Heart right ventricle (tissue), 16 donors: ENCODE results near the gene PSME2. TPM values are rescaled to one million over a fixed set of nuclear protein-coding genes. Genes with fewer than 3 reads are reported as not detected.

Experiments
- ATAC-seq, 8 donors: fragments of 200-7000 bp; cut with Tn5 transposase; one replicate each; pipeline ENCODE4 v1.9.1; 2020; ENCODE audit warnings: mild to moderate bottlenecking in 8 of 8, moderate library complexity in 8 of 8, moderate number of reproducible peaks in 1 of 8
- DNase-seq, 2 donors: peaks; one replicate each; pipeline ENCODE4 v3.0.0-alpha.2; 2020
- H3K27ac ChIP-seq, 10 donors: fragments of 200-600 bp; sonication (generic) in 2 of 10; one replicate each; pipeline versions ENCODE4 v1.5.0 to v1.8.0; 2020 to 2022; ENCODE audit warnings: mild to moderate bottlenecking in 3 of 10
- H3K27me3 ChIP-seq, 7 donors: fragments of 200-600 bp; one replicate each; pipeline ENCODE4 v1.8.0; 2021 to 2022; ENCODE audit warnings: mild to moderate bottlenecking in 2 of 7
- H3K36me3 ChIP-seq, 9 donors: fragments of 200-600 bp; sonication (generic) in 1 of 9; one replicate each; pipeline versions ENCODE4 v1.5.0 to v1.8.0; 2020 to 2022; ENCODE audit warnings: mild to moderate bottlenecking in 2 of 9
- H3K4me1 ChIP-seq, 9 donors: fragments of 200-600 bp; sonication (generic) in 1 of 9; one replicate each; pipeline versions ENCODE4 v1.5.0 to v1.8.0; 2020 to 2022; ENCODE audit warnings: mild to moderate bottlenecking in 4 of 9
- H3K4me3 ChIP-seq, 10 donors: fragments of 200-600 bp; sonication (generic) in 2 of 10; one replicate each; pipeline versions ENCODE4 v1.5.0 to v1.8.0; 2020 to 2022; ENCODE audit warnings: mild to moderate bottlenecking in 7 of 10, moderate library complexity in 2 of 10
- H3K9me3 ChIP-seq, 11 donors: fragments of 200-600 bp in 10 of 11; sonication (generic) in 2 of 11; one replicate each; pipeline versions ENCODE4 v1.5.0 to v1.8.0; 2013 to 2022; ENCODE audit warnings: mild to moderate bottlenecking in 2 of 11, control low read depth in 1 of 11, moderate library complexity in 1 of 11
- WGBS, 2 donors: extraction: QIAGEN DNeasy Blood & Tissue Kit; methylation state at CpG; one replicate each; pipeline ENCODE4 v1.1.7; 2013; ENCODE audit warnings: inconsistent platforms in 1 of 2; 5-methylcytosine and 5-hydroxymethylcytosine counted together
- intact Hi-C, 10 donors: fragments of 100-400 bp; cut with DNase I; formaldehyde crosslinking; loops; one replicate each; pipeline versions ENCODE4 v1.11.1 to v1.14.2; 2022
- polyA plus RNA-seq, 2 donors: library from polyadenylated mRNA; stranded (reverse); fragments of 200-250 nt; gene quantifications; one replicate each; pipeline ENCODE4 v1.2.3, GENCODE V29; 2013
- total RNA-seq, 10 donors: library from RNA; stranded (reverse); fragmentation: NEBNext Ultra II Directional in 3 of 10; extraction: Animal tissue kit (Norgen Biotek cat#: 25700) in 3 of 10; gene quantifications; one replicate each; pipeline versions ENCODE4 v1.2.1 to v1.2.4, GENCODE V29; 2021 to 2023
- TF ChIP-seq, protein P1 (sequence below), 9 donors: fragments of 200-600 bp; sonication (generic) in 2 of 9; IDR thresholded peaks; one replicate each; pipeline versions ENCODE4 v1.5.0 to v1.8.0; 2021 to 2022; ENCODE audit warnings: antibody characterized with exemption in 9 of 9, mild to moderate bottlenecking in 5 of 9, moderate library complexity in 1 of 9
- donor health status: Arrhythmogenic right ventricular cardiomyopathy.
- donor health status: ischemic (EF 13 %, LVEDD 7.1; RV severe dilation, severe dysfunction).
- donor health status: healthy with polysubstance abuse.
- donor health status: DM: no; HTN: yes; CAD: no.
- donor health status: DM: no; HTN: no; CAD: no.
- donor health status: ischemic (EF 25% LVEDD 6.9; RV normal size, moderate dysfunction).
- donor health status: ischemic (EF 25% LVEDD 5.7; RV mildly dilated, moderate dysfunction).
- donor health status: healthy.
- donor health status: DM: yes; HTN: yes; CAD: no.
- donor health status: Ischemic cardiomyopathy.
- donor health status: ischemic (EF 35%, LVEDD 5.7; RV mildly dilated, moderate dysfunction).
- donor health status: nonischemic (EF 11% LVEDD 7.7; RV severe dilation, severe dysfunction).
- donor health status: DM: yes; HTN: yes; CAD: no.
- donor health status: PGD.
- donor health status: ischemic (EF 29% LVEDD 5.4; RV normal size, mild dysfunction).
- donor health status: nonischemic (EF 23%, LVEDD 6.1; RV moderate dilation, normal function).

The PSME2 gene
- total and polyA plus RNA-seq, 12 donors, result 62.6 to 347 (median 85.5) TPM

GRCh38 chr14:24145219-24145618 is 1.2 kb downstream of the PSME2 start:
- intact Hi-C loops, result loop anchor here in 3 of 10 donors (5.0 to 10.0 kb wide), 2 partner anchors 33 to 840 kb away; partner anchors contain the start of genes DCAF11 (in 2 of the 3), NRL (in 2 of the 3), BCL2L2 (in 1 of the 3) and PPP1R3E (in 1 of the 3)
- Histone ChIP-seq H3K27ac (peak overlapping the region in 8 of 10 donors; percentile 89 to 95 (median 94)), H3K9me3 (no peaks in the 10 kb centered on the region), H3K27me3 (no peaks in the 10 kb centered on the region), H3K4me1 (peaks cover 18 to 65% (median 37%) of the 10 kb centered on the region in 9 donors), H3K4me3 (peak overlapping the region in 5 of 10 donors; percentile 75 to 96 (median 92)), H3K36me3 (peaks cover 0 to 48% (median 16%) of the 10 kb centered on the region in 9 donors)
- TF ChIP-seq, protein P1, sequence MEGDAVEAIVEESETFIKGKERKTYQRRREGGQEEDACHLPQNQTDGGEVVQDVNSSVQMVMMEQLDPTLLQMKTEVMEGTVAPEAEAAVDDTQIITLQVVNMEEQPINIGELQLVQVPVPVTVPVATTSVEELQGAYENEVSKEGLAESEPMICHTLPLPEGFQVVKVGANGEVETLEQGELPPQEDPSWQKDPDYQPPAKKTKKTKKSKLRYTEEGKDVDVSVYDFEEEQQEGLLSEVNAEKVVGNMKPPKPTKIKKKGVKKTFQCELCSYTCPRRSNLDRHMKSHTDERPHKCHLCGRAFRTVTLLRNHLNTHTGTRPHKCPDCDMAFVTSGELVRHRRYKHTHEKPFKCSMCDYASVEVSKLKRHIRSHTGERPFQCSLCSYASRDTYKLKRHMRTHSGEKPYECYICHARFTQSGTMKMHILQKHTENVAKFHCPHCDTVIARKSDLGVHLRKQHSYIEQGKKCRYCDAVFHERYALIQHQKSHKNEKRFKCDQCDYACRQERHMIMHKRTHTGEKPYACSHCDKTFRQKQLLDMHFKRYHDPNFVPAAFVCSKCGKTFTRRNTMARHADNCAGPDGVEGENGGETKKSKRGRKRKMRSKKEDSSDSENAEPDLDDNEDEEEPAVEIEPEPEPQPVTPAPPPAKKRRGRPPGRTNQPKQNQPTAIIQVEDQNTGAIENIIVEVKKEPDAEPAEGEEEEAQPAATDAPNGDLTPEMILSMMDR (IDR thresholded peaks at IDR 0.05), result no peak
- WGBS, 2 donors, result 91 to 96% methylated on average over 2 of the region's 2 CpGs
- ATAC-seq, result no peak
- DNase-seq, result no peak

GRCh38 chr14:24144451-24144850 is 2.0 kb downstream of the PSME2 start:
- H3K4me1 ChIP-seq, result peaks cover 20 to 67% (median 44%) of the 10 kb centered on the region in 9 donors
- 91% methylated on average over 1 of the region's 1 CpG for WGBS, 2 donors
- no peak overlapping the region for H3K4me3 ChIP-seq
- peak overlapping the region in 2 of 10 donors; percentile 1 to 92 for H3K27ac ChIP-seq
- ATAC-seq, result no peak
- DNase-seq, result no peak
- peaks cover 0 to 46% (median 8%) of the 10 kb centered on the region in 9 donors for H3K36me3 ChIP-seq
- no peaks in the 10 kb centered on the region for H3K9me3 ChIP-seq
- intact Hi-C loops, result loop anchor here in 1 of 10 donors (10.0 kb wide), 1 partner anchor 840 kb away; the partner anchor contains the start of genes BCL2L2 and PPP1R3E
- no peaks in the 10 kb centered on the region for H3K27me3 ChIP-seq
- TF ChIP-seq, protein P1 (IDR thresholded peaks at IDR 0.05), result no peak

DNA sequence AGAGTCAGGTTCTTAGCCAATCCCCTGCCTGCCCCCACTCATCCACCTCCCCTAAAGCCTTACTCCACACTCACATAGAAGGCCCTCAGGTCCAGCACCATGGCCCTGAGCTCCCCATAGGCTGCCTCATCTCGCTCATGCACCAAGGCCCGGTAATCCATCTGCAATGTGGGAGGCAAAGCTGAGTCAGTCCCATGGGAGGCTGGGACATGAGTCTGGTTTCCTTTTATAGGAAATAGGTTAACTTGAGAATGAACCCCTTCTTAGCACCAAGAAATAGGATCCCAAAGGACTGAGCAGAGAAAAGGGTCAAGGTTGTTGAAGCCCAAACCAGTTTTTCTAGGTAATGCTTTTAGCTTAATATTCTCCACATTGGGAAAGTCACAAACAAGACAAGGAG is 2.9 kb downstream of the PSME2 start:
- no peak for ATAC-seq
- TF ChIP-seq, protein P1 (IDR thresholded peaks at IDR 0.05), result no peak
- no peak overlapping the region for H3K4me3 ChIP-seq
- peak overlapping the region in 1 of 10 donors; percentile 2 for H3K27ac ChIP-seq
- peaks cover 0 to 46% (median 12%) of the 10 kb centered on the region in 9 donors for H3K36me3 ChIP-seq
- H3K27me3 ChIP-seq, result no peaks in the 10 kb centered on the region
- intact Hi-C loops, result loop anchor here in 1 of 10 donors (10.0 kb wide), 1 partner anchor 839 kb away; the partner anchor contains the start of genes BCL2L2 and PPP1R3E
- no peaks in the 10 kb centered on the region for H3K9me3 ChIP-seq
- peaks cover 20 to 67% (median 43%) of the 10 kb centered on the region in 9 donors for H3K4me1 ChIP-seq
- no peak for DNase-seq
- 61 to 74% methylated on average over 2 of the region's 2 CpGs for WGBS, 2 donors

- peak within 1 kb of the TSS; percentile 66 to 88 (median 74) for H3K4me3 ChIP-seq
- intact Hi-C loops, result loop anchor here in 2 of 10 donors (2.0 to 10.0 kb wide), 2 partner anchors 26 to 836 kb away; partner anchors contain the start of genes BCL2L2 (in 1 of the 2), DCAF11 (in 1 of the 2), NRL (in 1 of the 2) and PPP1R3E (in 1 of the 2)
- ATAC-seq (peak; percentile 92 to 97 (median 95)), DNase-seq (peak; percentile 100)
- H3K27ac ChIP-seq, result peak within 1 kb of the TSS; percentile 73 to 94 (median 90)
- no peaks in the 10 kb centered on the region for H3K9me3 ChIP-seq
- H3K36me3 ChIP-seq, result peaks cover 0 to 60% (median 20%) of the 10 kb centered on the region in 9 donors
- TF ChIP-seq, protein P1 (IDR thresholded peaks at IDR 0.05), result peak; percentile 38 to 78 (median 63)
- H3K27me3 ChIP-seq, result no peaks in the 10 kb centered on the region
- H3K4me1 ChIP-seq, result peaks cover 22 to 81% (median 53%) of the 10 kb centered on the region in 9 donors
- 0% methylated on average over 63 to 65 of the region's 65 CpGs for WGBS, 2 donors
Observed at GRCh38 chr14:24141097-24141880, 5.1 kb downstream of the PSME2 start, which contains the start of gene EMC9. EMC9 (minus strand) TSS chr14:24141591; CDS start chr14:24141304, 287 bp downstream.
